Measurements from ENCODE around the gene PDIA6.

PDIA6 gene

DNA sequence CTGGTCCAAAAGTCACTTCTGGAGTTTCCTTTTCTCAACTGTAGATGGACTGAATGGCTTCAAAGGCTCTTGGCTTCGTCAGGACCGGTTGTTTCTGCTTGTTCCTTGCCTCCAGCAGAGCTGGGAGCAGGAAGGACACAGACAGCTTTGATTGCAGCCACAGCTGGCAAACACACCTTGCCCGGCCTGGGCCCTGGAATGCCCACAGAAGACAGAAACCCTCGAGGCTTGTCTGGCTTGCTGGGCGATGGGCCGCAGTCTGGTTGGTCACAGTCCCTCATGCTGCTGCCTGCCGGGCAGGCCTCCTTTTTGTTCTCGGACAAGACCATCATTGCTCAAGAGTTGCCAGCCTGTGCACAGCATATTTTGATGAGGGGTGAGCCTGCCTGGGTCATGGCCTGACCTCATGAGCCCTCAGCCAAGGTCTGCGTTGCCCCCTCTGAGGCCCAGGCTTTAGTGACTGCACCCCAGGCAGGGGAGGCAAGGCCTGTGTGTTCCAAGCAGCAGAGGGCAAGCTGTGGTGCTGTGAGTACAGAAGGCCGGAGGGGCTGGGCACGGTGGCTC lies 53.4 kb downstream of the PDIA6 start:
- no peak for TF ChIP-seq ZFX (IDR thresholded peaks at IDR 0.05)
- TF ChIP-seq, protein P1, sequence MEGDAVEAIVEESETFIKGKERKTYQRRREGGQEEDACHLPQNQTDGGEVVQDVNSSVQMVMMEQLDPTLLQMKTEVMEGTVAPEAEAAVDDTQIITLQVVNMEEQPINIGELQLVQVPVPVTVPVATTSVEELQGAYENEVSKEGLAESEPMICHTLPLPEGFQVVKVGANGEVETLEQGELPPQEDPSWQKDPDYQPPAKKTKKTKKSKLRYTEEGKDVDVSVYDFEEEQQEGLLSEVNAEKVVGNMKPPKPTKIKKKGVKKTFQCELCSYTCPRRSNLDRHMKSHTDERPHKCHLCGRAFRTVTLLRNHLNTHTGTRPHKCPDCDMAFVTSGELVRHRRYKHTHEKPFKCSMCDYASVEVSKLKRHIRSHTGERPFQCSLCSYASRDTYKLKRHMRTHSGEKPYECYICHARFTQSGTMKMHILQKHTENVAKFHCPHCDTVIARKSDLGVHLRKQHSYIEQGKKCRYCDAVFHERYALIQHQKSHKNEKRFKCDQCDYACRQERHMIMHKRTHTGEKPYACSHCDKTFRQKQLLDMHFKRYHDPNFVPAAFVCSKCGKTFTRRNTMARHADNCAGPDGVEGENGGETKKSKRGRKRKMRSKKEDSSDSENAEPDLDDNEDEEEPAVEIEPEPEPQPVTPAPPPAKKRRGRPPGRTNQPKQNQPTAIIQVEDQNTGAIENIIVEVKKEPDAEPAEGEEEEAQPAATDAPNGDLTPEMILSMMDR (conservative IDR thresholded peaks at IDR 0.05): no peak

DNA sequence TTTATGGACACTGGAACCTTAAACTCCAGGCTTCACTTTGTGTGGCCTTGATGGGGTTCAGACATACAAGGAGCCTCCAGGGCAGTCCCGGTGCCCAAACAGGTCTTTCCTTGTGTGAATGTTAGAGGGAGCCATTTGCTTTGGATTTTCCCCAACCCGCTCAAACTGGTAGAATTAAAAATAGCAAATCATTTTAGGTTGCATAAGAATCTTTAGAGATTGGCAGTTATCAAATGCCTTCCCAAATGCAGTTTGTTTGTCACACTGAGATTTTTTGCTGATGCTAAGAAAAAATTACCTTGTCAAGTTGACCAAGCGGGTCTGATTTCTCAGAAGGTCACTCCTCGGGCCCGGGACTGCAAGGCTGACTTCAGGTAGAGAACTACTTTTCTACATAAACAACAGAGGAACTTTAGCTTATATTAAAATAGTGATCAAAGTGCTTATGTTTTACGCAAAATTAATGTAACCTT lies 54.7 kb downstream of the PDIA6 start:
- TF ChIP-seq, protein P1 (conservative IDR thresholded peaks at IDR 0.05): no peak
- TF ChIP-seq ZFX (IDR thresholded peaks at IDR 0.05): no peak
- H3K27ac ChIP-seq: peak overlapping the region; percentile 61

More for the DNA sequence above, 53.4 kb downstream of the PDIA6 start:
- H3K27ac ChIP-seq: no peak overlapping the region

DNA sequence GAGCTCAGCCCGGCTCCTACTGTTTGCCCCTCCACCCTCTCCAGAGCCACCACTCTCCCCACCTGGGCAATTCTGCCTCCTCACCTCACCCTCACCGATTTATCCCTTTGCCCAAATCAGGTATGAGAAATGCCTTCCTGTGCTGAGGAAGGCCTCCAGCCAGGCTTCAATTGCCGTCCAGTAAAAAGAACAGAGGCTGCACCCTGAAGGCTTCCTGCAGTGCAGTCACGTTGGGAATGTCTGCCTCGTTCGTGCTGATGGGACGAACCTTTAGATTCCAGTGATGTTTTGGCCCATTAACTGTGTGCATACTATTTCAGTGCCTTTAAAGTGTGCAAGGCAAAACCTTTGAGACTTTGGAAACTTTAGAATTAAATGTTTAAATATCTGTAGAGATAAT lies 57.0 kb downstream of the PDIA6 start:
- TF ChIP-seq ZFX (IDR thresholded peaks at IDR 0.05): no peak
- TF ChIP-seq, protein P1 (conservative IDR thresholded peaks at IDR 0.05): no peak
- H3K27ac ChIP-seq: no peak overlapping the region

DNA sequence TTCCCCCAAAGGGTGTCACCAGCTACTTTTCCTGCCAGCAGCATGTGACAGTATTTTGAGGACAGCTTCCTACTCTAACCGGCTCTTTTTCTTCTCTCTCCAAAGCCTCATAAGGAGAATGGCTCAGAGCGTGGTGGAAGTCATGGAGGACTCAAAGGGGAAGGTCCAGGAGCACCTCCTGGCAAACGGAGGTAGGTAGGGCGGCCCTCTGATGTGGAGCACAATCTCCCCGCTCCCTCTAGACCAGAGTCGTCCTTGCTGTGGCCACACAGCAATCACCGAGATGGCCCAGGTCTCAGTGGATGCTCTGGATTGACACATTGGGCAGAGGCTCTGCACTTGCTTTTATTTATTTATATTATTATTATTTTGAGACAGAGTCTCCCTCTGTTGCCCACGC lies 58.7 kb downstream of the PDIA6 start:
- no peak for TF ChIP-seq ZFX (IDR thresholded peaks at IDR 0.05)
- TF ChIP-seq, protein P1 (conservative IDR thresholded peaks at IDR 0.05): no peak
- H3K27ac ChIP-seq: no peak overlapping the region

DNA sequence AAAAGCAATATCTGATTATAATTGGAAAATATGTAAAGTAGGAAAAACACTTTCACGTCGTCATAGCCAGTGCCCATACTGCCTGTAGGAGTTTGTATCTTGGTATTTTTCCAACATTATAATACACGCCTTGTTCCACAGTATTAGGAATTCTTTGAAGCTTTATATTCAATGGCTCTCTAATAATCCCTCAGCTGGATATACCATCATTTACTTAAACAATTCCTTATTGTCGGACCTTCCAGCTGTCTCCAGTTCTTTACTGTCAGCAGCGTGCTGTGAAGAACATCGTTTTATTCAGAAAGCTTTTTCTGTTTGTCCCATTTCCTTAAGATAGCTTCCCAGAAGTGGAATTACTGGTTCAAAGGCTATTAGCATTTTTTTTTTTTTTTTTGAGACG lies 59.4 kb downstream of the PDIA6 start:
- H3K27ac ChIP-seq: no peak overlapping the region
- TF ChIP-seq, protein P1 (conservative IDR thresholded peaks at IDR 0.05): no peak
- TF ChIP-seq ZFX (IDR thresholded peaks at IDR 0.05): no peak

DNA sequence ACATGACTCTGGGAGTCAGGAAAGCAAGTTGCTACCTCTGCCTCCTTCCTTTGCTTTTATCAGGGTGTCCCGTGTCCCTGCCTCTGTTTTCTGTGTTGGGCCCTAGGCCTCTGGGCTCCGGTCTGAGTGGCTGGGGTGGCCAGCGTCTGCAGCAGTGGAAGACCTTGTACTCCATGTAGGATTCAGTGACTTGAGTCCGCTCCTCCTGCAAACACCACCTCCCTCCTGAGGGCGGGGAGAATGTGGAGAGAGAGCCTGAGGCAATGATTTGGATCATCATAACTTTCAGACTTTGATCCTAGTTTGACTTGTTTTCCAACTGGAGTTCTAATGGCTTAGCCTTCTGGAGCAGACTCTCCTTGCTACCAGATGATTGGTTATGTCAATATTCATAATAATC lies 60.3 kb downstream of the PDIA6 start:
- TF ChIP-seq, protein P1 (conservative IDR thresholded peaks at IDR 0.05): no peak
- no peak for TF ChIP-seq ZFX (IDR thresholded peaks at IDR 0.05)
- H3K27ac ChIP-seq: no peak overlapping the region; the same call in 1 of the 2 replicates

DNA sequence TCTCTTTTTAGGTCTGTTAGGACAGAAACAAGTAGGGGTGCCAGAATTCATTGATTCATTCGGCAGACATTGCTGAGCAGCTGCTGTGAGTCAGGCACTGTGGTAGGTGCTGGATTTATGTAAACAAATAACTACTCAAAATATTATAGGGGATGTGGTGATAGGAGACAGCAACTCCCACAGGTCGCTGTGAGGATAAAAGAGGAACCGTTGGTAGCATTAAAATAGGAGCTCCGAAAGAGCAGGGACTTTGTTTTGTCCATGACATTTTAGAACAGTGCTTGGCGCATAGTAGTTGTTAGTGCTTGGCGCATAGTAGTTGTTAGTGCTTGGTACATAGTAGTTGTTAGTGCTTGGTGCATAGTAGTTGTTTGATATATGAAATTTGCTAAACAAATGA lies 62.0 kb downstream of the PDIA6 start:
- TF ChIP-seq ZFX (IDR thresholded peaks at IDR 0.05): no peak
- TF ChIP-seq, protein P1 (conservative IDR thresholded peaks at IDR 0.05): no peak
- H3K27ac ChIP-seq: no peak overlapping the region
